GM19025 (cell line): Measurements from ENCODE around the gene SLC35F1.

Experiments used
- ATAC-seq: cut with Tn5 transposase; IDR thresholded peaks from one replicate; pipeline ENCODE4 v1.9.1; 2021; ENCODE audit warnings: mild to moderate bottlenecking, low read depth, moderate library complexity; ENCODE audit not compliant: unreplicated experiment

SLC35F1 gene

GRCh38 chr6:118298476-118299427, 391.7 kb downstream of the SLC35F1 start:
- no peak for ATAC-seq

GRCh38 chr6:118299457-118299856, 392.4 kb downstream of the SLC35F1 start:
- ATAC-seq, result no peak

- no peak for ATAC-seq
Observed at GRCh38 chr6:118304321-118304720, 397.3 kb downstream of the SLC35F1 start.

GRCh38 chr6:118305081-118305480, 398.0 kb downstream of the SLC35F1 start:
- ATAC-seq, result no peak

GRCh38 chr6:118306392-118307238, 399.6 kb downstream of the SLC35F1 start:
- no peak for ATAC-seq

GRCh38 chr6:118307581-118307980, 400.5 kb downstream of the SLC35F1 start:
- no peak for ATAC-seq

GRCh38 chr6:118309337-118310093, 402.5 kb downstream of the SLC35F1 start:
- ATAC-seq, result no peak

GRCh38 chr6:118313208-118313607, 406.1 kb downstream of the SLC35F1 start:
- ATAC-seq, result no peak

- ATAC-seq, result no peak
Observed at GRCh38 chr6:118313762-118314161, 406.7 kb downstream of the SLC35F1 start.

- no peak for ATAC-seq
Observed at GRCh38 chr6:118316796-118317384, 409.8 kb downstream of the SLC35F1 start.

GRCh38 chr6:118317581-118318563, 410.8 kb downstream of the SLC35F1 start:
- ATAC-seq, result no peak

GRCh38 chr6:118318648-118319047, 411.6 kb downstream of the SLC35F1 start:
- no peak for ATAC-seq

GRCh38 chr6:118319416-118319815, 412.4 kb downstream of the SLC35F1 start:
- ATAC-seq, result no peak

- ATAC-seq, result no peak
Observed at GRCh38 chr6:118319894-118320649, 413.0 kb downstream of the SLC35F1 start.

- ATAC-seq, result no peak
Observed at GRCh38 chr6:118320652-118321051, 413.6 kb downstream of the SLC35F1 start.

GRCh38 chr6:118324116-118324515, 417.1 kb downstream of the SLC35F1 start:
- no peak for ATAC-seq

GRCh38 chr6:118325220-118325860, 418.3 kb downstream of the SLC35F1 start:
- ATAC-seq, result no peak

GRCh38 chr6:118326712-118327111, 419.6 kb downstream of the SLC35F1 start:
- no peak for ATAC-seq
